DMS53 (cell line): ENCODE data around the gene B3GLCT.

Experiments used
- DNase-seq: peaks from one replicate; lab custom pipeline; 2025; lab: John Stamatoyannopoulos, UW

Gene B3GLCT

GRCh38 chr13:31223640-31224039 lies 23.9 kb downstream of the B3GLCT start:
- DNase-seq: no peak

- no peak for DNase-seq
These were observed 24.4 kb downstream of the B3GLCT start for GRCh38 chr13:31224174-31224669.

DNA sequence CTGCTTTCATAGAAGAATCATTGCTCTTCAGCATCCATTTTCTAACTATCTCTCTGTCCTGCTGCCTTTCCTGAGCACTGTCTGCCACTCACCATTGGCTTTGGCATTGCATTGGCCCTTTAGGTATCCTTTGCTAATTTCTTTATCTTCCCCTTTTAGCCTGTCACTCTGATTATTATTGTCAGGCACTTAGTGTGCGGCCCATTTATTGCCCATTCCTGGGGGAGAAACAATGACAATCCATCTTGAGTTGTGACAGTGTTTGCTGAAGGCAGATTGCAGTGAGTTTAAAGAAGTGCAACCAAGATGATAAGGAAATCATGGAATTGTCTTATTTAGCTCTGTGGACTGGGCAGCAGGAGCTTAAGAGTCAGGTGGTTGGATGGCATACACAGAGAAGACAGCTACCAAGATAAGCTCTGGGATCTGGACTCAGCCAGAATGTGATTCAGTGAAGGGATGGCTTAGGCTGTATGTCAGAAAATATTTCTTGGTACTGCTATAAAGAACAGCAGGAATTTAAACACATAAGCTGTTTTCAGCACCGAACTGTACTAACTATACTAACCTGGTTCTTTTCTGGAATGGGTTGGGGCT lies 25.3 kb downstream of the B3GLCT start:
- DNase-seq: no peak

GRCh38 chr13:31225998-31226675 lies 26.4 kb downstream of the B3GLCT start:
- DNase-seq: no peak

GRCh38 chr13:31227063-31227462 lies 27.3 kb downstream of the B3GLCT start:
- no peak for DNase-seq

GRCh38 chr13:31227870-31228269 lies 28.1 kb downstream of the B3GLCT start:
- no peak for DNase-seq

GRCh38 chr13:31234729-31235128 lies 35.0 kb downstream of the B3GLCT start:
- DNase-seq: peak; percentile 9

GRCh38 chr13:31236211-31236786 lies 36.5 kb downstream of the B3GLCT start:
- DNase-seq: peak; percentile 75

- no peak for DNase-seq
These were observed 41.1 kb downstream of the B3GLCT start for GRCh38 chr13:31240921-31241320.

- no peak for DNase-seq
These were observed 42.6 kb downstream of the B3GLCT start for GRCh38 chr13:31242367-31242766.

GRCh38 chr13:31242916-31243315 lies 43.1 kb downstream of the B3GLCT start:
- DNase-seq: no peak

GRCh38 chr13:31245598-31246373 lies 46.0 kb downstream of the B3GLCT start:
- no peak for DNase-seq

DNA sequence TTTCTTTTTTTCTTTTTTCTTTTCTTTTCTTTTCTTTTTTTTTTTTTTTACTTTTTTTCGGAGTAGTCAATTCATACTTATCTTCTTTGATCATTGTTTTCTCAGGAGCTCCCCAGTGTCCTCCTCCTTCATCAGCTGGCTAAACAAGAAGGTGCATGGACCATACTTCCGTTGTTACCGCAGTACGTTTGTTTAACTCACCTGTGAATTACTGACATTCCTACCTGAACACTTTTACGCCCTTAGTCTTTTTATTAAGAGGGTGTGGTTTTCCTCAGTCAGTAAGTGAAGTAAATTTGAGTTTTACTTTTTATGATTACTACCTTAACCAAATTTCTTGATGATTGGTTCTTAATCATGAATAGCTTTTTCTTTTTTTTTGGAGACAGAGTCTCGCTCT lies 47.1 kb downstream of the B3GLCT start:
- no peak for DNase-seq

GRCh38 chr13:31248361-31248760 lies 48.6 kb downstream of the B3GLCT start:
- no peak for DNase-seq

DNA sequence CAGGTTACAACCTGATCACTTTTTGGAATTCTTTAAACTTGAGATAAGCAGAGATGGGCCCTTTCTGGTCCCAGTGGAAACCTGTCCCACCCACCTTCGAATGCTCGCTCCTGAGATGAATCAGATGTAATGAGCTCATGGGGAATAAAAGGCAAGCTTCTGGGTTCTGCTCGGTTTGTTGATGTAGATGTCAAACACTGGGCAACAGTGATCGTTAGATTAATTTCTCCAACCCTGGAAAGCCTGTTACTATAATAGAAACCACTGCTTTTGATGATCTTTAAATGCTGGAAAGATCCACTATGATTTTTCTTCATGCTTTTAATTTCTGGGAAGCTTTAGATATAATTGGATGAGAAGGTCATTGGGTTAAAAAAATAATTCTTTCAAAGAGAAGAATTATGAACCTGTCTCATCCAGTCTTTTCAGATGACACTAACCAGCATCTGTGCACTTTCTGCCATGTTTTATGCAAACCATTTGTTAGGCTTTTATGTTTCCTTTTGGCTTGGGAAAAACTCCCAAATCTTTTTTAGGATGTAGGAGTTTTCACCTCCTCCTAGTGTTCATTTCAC lies 49.3 kb downstream of the B3GLCT start:
- DNase-seq: no peak

GRCh38 chr13:31250435-31250834 lies 50.7 kb downstream of the B3GLCT start:
- DNase-seq: no peak

DNA sequence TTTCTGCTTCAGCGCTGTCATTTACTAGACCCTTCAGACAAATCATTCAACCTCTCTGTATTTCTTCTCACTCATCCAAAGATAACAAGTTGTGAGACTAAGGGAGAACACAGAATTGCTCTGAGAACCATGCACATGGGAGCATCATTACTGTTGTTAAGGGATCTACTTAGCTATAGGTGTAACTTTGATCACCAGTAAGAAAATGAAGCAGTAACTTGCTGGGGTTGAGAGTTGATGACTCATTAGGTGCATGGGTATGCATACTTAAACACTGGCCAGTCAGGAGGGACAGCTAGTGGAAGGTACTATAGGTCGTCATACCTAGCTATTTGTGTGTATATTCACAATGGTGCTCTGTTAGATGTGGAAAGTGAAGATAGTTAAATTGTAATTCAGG lies 61.5 kb downstream of the B3GLCT start:
- DNase-seq: no peak

DNA sequence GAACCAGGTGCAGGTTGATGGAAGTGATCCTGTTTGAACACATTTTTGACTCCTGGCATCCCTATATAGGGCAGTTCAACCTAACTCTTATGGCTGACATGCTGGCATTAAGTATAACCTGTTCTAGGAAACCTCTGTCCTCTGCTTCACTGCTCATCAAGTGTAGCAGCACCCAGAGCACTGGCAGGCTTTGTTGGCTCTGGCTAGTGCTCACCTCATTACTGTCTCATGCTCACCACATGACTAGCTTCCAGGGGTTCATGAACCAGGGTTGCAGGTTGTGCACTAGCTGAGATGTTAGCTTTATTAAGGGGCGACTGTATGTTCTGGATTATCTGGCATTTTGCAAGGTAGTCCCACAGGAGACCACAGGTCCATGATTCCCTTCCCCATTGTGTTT lies 63.6 kb downstream of the B3GLCT start:
- no peak for DNase-seq

- DNase-seq: no peak
These were observed 64.4 kb downstream of the B3GLCT start for GRCh38 chr13:31264151-31264550.

GRCh38 chr13:31267126-31267784 lies 67.5 kb downstream of the B3GLCT start:
- DNase-seq: no peak

GRCh38 chr13:31274390-31274789 lies 74.6 kb downstream of the B3GLCT start:
- no peak for DNase-seq

DNA sequence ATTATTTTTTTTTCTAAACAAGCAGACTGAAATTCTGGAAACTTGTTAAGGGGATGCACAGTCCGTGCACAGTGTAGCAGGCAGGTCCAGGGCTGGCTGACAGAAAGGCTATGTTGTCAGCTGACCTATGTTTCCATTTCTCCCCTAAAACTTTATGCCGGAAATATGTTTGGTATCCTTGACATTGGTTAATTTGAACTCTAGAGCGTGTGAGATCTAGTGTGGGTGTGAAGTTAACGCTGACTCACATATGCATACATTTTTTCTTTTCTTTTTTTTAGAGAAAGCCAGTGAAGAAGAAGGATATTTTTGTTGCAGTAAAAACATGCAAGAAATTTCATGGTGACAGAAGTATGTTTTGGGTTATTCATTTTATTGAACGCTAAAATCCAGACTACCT lies 76.6 kb downstream of the B3GLCT start:
- DNase-seq: no peak
